Thyroid gland (tissue), 4 donors: Measurements from ENCODE around the gene LEMD1. TPM values are rescaled to one million over a fixed set of nuclear protein-coding genes. Genes with fewer than 3 reads are reported as not detected.

Source experiments
- DNase-seq, 2 donors: peaks; one replicate each; pipeline ENCODE4 v3.0.0-alpha.2; 2019
- H3K27ac ChIP-seq, 3 donors: fragments of 200-600 bp; sonication (generic); 1 replicate in 2 of 3; 2 replicates in 1 of 3; pipeline ENCODE4 v1.5.1; 2016 to 2019; ENCODE audit warnings: mild to moderate bottlenecking in 1 of 3, moderate library complexity in 1 of 3
- H3K27me3 ChIP-seq: fragments of 200-600 bp; sonication (generic); one replicate; pipeline ENCODE4 v1.5.1; 2019
- H3K36me3 ChIP-seq, 2 donors: fragments of 200-600 bp; sonication (generic); one replicate each; pipeline ENCODE4 v1.5.1; 2016 to 2019
- H3K4me1 ChIP-seq, 2 donors: fragments of 200-600 bp; sonication (generic); one replicate each; pipeline ENCODE4 v1.5.1; 2017 to 2019
- H3K4me3 ChIP-seq, 3 donors: fragments of 200-600 bp; sonication (generic); replicated peaks in 1 of 3; 1 replicate in 2 of 3; 2 replicates in 1 of 3; pipeline ENCODE4 v1.5.1; 2016; ENCODE audit warnings: mild to moderate bottlenecking in 1 of 3
- H3K9me3 ChIP-seq: fragments of 200-600 bp; sonication (generic); one replicate; pipeline ENCODE4 v1.5.1; 2017
- CTCF ChIP-seq, 6 experiments: fragments of 200-600 bp in 3 of 6; fragments of 450-650 bp in 3 of 6; sonication (generic) in 3 of 6; IDR thresholded peaks; one replicate each; pipeline ENCODE4 v1.5.1; 2016 to 2019; ENCODE audit warnings: antibody characterized with exemption in 6 of 6, mild to moderate bottlenecking in 2 of 6, inconsistent platforms in 1 of 6, moderate library complexity in 1 of 6
- POLR2A ChIP-seq, 2 donors: fragments of 450-650 bp; IDR thresholded peaks; one replicate each; pipeline ENCODE4 v1.6.1; 2017; ENCODE audit warnings: antibody characterized with exemption in 2 of 2, mild to moderate bottlenecking in 2 of 2, moderate library complexity in 1 of 2
- WGBS, 2 donors: methylation state at CpG; one replicate each; pipeline ENCODE4 v1.1.5; 2017; 5-methylcytosine and 5-hydroxymethylcytosine counted together
- intact Hi-C: fragments of 100-400 bp; cut with DNase I; formaldehyde crosslinking; loops from one replicate; pipeline ENCODE4 v1.15.1; 2023
- total RNA-seq, 4 donors: library from RNA; depleted of rRNA; stranded (reverse); fragments of >200 nt; gene quantifications; one replicate each; pipeline ENCODE4 v1.2.3, GENCODE V29; 2016

LEMD1 gene
- total RNA-seq, 4 donors from 2014 or later = 0.67 to 7.3 (median 6.0) TPM

GRCh38 chr1:205443585-205444299, 21.9 kb upstream of the LEMD1 start:
- WGBS, 2 donors = 58 to 60% methylated on average over 3 to 4 of the region's 7 CpGs
- no peak for DNase-seq
- Histone ChIP-seq H3K36me3 (no peaks in the 10 kb centered on the region), H3K4me1 (peaks cover 83 to 99% of the 10 kb centered on the region in 2 donors), H3K27me3 (no peaks in the 10 kb centered on the region), H3K4me3 (no peak overlapping the region), H3K9me3 (no peaks in the 10 kb centered on the region), H3K27ac (peak overlapping the region; percentile 81 to 94 (median 94))
- intact Hi-C loops = no loop called here
- no peak for TF ChIP-seq CTCF (IDR thresholded peaks at IDR 0.05)
- no peak for TF ChIP-seq POLR2A (IDR thresholded peaks at IDR 0.05)

DNA sequence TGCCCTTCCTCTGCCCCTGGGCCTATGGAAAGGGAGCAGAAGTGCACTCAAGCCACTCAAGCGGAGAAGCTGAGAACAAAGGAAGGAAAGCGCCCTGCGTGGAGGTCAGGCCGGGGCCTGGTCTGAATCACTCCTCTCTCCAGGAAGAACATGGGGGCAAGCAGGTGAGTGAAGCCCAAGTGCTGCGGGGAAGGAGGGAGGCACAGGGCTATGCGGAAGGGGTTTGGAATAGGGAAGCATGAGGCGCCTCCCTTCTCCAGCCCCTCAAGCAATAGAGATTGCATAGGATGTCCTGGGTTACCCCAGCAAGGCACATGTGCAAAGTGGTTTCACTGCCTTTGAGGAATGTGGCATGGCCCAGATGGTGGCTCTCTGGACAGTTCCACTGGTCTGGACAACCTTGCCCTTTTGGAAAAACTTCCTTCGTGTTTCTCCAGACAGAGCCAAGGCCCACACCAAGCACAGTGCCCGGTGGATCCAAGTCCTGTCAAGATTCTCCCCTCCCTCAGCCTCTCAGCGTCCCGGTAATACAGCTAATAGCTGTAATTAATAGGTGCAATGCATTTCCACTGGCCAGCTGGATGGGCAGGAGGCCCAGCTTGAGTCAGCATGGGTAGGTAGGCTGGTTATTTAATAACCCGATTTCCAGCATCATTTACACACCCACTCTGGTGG, 20.3 kb upstream of the LEMD1 start:
- peaks cover 76 to 93% of the 10 kb centered on the region in 2 donors for H3K4me1 ChIP-seq
- intact Hi-C loops = no loop called here
- H3K9me3 ChIP-seq = no peaks in the 10 kb centered on the region
- peak overlapping the region; percentile 81 to 94 (median 94) for H3K27ac ChIP-seq
- H3K36me3 ChIP-seq = no peaks in the 10 kb centered on the region
- 34 to 39% methylated on average over 12 of the region's 12 CpGs for WGBS, 2 donors
- peak; percentile 77 to 83 for DNase-seq
- H3K27me3 ChIP-seq = no peaks in the 10 kb centered on the region
- no peak overlapping the region for H3K4me3 ChIP-seq
- TF ChIP-seq POLR2A (IDR thresholded peaks at IDR 0.05) = peak in 1 of 2 donors; percentile 10
- TF ChIP-seq CTCF (IDR thresholded peaks at IDR 0.05) = no peak

GRCh38 chr1:205441716-205442050, 19.8 kb upstream of the LEMD1 start:
- intact Hi-C loops = no loop called here
- Histone ChIP-seq H3K27ac (peak overlapping the region; percentile 81 to 94 (median 94)), H3K36me3 (no peaks in the 10 kb centered on the region), H3K4me1 (peaks cover 71 to 92% of the 10 kb centered on the region in 2 donors), H3K4me3 (no peak overlapping the region), H3K9me3 (no peaks in the 10 kb centered on the region), H3K27me3 (no peaks in the 10 kb centered on the region)
- no peak for TF ChIP-seq CTCF (IDR thresholded peaks at IDR 0.05)
- no peak for TF ChIP-seq POLR2A (IDR thresholded peaks at IDR 0.05)
- WGBS, 2 donors = 32 to 69% methylated on average over 3 of the region's 3 CpGs
- no peak for DNase-seq

DNA sequence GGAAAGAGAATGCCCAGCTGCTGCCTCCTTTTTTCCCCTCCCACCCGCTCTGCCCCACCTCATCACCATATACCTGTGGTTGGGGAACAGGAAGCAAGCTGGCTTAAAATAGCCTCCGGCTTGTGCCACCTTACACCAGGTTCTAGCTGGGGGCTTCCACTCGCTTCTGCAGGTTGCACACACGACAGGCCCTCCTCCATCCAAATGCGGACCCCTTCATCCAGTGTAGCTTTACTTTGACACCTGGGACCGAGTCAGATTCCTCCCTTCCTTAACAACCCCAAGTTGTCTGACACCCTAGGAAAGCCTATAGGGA, 19.4 kb upstream of the LEMD1 start:
- Histone ChIP-seq H3K9me3 (no peaks in the 10 kb centered on the region), H3K4me1 (peaks cover 67 to 88% of the 10 kb centered on the region in 2 donors), H3K27me3 (no peaks in the 10 kb centered on the region), H3K27ac (peak overlapping the region; percentile 81 to 94 (median 94)), H3K4me3 (no peak overlapping the region), H3K36me3 (no peaks in the 10 kb centered on the region)
- WGBS, 2 donors = 55 to 56% methylated on average over 6 of the region's 6 CpGs
- TF ChIP-seq POLR2A (IDR thresholded peaks at IDR 0.05) = no peak
- no peak for TF ChIP-seq CTCF (IDR thresholded peaks at IDR 0.05)
- DNase-seq = no peak
- intact Hi-C loops = no loop called here
